ENCODE measurements around the gene GAS2L3.
"Not testable (repeated sequence)": the region's sequence is repeated elsewhere in the genome, so short reads cannot be mapped to it uniquely, and the experiment has no call there.

Gene GAS2L3

DNA sequence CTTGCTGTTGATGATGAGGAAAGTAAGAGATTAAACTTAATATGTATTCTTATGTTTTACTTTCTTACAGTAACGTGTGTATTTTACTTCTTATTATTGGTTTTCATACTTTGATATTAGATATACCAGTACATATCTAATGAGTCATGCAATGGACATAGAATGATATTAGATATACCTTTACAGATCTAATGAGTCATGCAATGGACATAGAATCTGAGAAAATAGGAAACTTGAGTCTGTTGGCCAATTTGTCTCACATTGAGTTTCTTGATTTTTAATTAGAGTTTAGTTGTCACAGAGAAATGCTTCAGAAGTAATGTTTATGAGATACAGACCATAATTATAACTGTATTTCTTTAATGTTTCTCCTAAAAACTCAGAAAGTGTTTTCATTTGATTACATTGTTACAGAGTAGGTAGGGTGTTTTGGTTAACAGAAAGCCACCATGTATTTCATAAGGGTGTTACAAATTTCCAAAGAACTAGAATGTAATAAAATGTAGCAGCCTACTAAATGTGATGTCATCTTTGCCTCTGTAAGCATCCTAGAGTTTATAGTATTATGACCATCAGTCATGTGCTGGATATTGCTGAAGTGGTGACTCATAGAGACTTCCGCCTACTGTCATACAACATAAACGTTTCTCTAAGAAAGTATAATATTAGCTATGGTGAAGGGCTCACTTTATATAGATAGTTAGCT, 3.0 kb downstream of the GAS2L3 start:
- DNase-seq = peak; percentile 69

DNA sequence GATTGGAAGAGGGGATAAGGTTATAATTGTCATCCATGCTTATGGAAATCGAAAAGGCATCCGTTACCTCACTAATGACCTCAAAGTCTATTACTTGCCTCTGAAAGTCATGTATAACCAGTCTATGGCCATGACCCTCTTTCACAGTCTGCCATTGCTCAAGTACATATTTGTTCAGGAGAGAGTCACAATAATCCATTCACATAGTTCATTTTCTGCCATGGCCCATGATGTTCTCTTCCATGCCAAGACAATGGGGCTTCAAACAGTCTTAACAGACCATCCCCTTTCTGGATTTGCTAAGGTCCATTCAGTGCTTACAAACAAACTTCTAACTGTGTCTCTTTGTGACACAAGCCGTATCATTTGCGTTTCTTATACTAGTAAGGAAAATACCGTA, 5.4 kb downstream of the GAS2L3 start:
- no peak for DNase-seq

DNA sequence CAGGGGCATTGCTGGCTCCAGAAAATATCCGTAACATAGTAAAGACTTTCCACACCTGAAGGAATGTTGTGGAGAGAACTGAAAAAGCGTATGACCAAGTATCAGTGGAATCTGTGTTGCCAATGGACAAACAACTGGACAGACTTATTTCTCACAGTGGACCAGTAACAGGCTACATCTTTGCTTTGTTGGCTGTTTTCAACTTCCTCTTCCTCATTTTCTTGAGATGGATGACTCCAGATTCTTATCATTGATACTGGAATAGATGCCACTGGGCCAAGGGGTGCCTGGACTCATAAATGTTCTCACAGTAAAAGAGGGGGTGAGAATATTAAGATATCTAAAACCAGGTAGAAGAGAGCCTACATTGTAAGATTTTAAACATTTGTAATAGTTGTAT, 6.4 kb downstream of the GAS2L3 start:
- DNase-seq = no peak

DNA sequence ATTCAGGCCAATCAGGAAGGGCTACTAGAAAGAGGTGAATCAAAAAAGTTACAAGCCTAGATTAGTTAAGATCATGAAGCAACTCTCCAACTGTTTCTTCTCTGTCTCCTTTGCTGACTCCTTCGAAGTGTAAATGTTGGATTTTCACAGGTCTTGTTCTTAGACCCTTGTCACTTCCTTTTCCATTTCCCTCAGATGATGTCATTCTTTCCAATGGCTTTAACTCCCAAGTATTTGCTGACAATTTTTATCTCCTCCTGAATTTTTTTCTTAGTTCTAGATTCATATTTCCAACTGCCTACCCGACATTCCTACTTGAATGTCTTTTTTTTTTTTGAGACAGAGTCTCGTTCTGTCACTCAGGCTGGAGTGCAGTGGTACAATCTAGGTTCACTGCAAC, 10.8 kb downstream of the GAS2L3 start:
- DNase-seq = no peak

DNA sequence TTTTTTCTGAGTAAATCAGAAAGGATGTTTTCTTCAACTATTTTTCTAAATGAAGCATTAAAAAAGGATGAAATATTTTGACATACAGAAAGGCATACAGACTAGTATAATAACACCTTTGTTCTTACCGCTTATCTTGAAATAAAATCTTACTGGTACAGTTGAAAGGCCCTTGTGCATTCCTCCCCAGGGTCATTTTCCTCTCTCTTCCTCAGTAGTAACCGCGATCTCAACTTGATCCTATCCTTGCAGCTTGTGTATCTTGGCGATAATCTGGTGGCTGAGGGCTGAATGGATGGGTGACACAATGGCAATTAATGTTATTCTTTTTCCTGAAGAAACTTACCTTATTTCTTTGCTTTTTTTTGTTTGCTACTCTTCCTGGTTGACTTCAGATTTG, 18.5 kb downstream of the GAS2L3 start:
- no peak for DNase-seq

DNA sequence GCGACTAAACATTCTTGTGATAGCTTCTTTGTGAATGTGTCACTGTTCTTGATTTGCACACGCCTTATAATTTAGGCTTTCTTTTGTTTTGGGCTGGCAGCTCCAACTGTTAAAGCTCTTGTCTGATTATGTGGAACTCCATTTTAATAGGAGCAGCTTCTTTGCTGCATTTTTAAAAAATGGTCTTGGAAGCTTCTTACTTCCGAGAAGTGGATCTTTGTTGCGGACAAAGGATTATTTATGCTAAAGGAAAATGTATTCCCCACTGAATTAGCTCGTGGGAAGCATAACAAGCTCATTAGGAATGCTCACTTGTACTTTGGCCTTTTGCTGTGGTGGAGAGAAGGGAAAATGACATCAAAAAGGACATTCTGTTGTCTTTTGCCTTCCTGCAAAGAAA, 20.0 kb downstream of the GAS2L3 start:
- DNase-seq = peak; percentile 21

DNA sequence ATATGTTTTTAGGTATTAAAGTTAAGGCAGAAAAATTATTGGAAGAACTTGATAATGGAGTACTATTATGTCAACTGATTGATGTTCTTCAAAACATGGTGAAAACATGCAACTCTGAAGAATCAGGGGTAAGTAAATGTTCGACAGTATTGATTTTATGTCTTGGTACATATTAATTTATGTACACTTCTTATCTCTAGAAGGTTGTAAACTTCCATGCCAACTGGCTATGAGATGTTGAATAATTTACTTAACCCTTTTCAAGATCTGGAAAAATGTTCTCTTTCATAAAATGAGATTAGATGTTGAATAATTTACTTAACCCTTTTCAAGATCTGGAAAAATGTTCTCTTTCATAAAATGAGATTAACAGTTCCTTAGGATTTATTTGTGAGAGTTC, 28.1 kb downstream of the GAS2L3 start:
- DNase-seq = no peak

DNA sequence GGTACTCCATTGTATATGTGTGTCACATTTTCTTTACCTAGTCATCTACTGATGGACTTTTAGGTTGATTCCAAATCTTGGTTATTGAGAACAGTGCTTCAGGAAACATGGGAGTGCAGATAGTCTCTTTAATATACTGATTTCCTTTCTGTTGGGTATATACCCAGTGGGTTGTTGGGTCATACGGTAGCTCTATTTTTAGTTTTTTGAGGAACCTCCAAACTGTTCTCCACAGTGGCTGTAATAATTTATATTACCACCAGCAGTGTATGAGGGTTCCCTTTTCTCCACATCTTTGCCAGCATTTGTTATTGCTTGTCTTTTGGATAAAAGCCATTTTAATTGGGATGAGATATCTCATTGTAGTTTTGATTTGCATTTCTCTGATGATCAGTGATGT, 29.5 kb downstream of the GAS2L3 start:
- DNase-seq = not testable (repeated sequence)

DNA sequence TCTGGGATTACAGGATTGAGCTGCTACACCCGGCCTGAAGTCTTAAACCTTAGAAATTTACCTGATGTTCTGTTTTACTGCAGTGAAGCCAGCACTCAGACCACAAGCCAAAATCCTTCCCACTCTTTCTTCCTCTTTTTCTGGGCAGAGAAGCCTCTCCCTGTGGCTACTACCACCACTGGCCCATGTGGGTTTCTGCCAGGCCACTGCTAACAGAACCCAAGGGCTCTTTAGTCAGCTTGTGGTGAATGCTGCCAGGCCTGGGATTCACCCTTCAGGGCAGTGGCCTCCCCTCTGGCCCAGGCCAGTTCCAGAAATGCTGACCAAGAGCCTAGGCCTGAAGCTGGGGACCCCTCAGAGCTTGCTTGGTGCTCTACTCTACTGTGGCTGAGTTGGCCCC, 35.3 kb downstream of the GAS2L3 start:
- DNase-seq = no peak

DNA sequence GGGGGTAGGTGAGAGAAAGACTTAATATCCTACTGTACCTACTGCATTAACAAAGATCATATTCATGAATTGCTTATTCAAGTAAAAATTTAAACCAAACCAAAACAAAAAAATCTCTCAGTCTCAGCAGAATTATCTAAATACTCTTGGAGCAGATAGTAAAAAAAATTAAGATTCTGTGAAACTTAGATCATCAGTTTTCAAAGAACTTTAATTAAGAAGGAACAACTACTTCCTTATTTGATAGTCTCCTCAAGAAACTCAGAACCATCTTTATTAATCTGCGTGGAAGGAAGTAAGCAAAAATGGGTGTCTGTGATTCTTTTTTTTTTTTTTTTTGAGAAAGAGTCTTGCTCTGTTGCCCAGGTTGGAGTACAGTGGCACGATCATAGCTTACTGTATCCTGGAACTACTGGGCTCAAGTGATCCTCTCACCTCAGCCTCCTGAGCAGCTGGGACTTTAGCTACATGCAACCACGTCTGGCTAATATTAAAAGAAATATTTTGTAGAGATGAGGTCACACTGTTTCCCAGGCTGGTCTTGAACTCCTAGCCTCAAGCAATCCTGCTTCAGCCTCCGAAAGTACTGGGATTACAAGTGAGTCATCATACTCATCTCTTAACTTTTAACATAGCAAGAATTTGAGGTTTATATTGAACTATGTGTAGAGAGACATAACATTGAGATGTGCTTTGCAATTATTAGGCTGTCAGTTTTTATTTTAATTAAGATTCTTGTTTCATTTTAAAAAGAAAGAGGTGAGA, 37.4 kb downstream of the GAS2L3 start:
- DNase-seq = peak; percentile 5

DNA sequence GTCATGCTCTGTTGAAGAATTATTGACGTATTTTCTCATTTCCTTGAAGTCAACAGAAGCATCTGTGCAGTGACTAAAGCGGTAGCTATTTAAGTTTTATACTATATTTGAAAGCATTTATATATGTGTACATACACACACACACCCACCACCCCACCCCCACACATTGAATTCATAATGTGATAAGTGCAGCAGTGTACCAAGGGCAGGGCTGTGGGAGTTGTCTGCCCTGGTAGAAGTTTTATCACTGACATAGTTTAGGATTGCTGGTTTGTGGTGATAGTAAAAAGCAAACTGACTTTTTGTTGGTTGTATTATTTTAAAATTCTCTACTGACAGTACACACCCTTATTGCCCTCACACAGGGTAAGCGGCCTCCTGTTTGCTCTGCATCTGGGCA, 39.1 kb downstream of the GAS2L3 start:
- DNase-seq = no peak

DNA sequence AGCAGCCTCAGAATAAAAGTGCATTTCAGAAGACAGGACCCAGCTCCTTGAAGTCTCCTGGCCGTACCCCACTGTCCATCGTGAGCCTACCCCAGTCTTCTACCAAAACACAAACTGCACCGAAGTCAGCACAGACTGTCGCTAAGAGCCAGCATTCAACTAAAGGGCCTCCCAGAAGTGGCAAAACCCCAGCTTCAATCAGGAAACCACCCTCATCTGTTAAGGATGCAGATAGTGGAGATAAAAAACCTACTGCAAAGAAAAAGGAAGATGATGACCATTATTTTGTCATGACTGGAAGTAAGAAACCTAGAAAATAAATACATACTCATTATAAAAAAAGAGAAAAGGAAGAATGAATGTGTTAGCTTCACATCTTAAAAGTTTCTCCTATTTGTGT, 51.1 kb downstream of the GAS2L3 start:
- DNase-seq = no peak

DNA sequence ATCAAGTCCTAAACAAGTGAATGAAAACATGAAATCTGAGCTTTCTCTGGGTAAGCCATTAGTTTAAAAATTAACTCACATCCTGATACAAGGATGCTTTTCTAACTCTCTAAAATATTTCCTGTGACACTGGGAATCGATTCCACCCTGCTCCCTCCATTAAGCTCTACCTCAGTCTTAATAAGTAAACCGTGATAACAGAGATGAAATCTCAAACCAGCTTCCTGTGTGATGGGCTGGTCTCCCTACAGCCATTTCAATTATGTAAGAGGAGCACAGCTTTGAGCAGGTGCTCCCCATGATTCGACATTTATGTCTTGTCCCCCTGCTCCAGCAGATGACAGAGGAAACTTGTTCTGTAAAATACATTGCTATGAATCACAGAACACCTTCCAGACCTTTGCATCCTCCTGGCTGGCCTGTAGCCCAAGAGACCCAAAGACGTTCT, 59.0 kb downstream of the GAS2L3 start:
- DNase-seq = no peak

DNA sequence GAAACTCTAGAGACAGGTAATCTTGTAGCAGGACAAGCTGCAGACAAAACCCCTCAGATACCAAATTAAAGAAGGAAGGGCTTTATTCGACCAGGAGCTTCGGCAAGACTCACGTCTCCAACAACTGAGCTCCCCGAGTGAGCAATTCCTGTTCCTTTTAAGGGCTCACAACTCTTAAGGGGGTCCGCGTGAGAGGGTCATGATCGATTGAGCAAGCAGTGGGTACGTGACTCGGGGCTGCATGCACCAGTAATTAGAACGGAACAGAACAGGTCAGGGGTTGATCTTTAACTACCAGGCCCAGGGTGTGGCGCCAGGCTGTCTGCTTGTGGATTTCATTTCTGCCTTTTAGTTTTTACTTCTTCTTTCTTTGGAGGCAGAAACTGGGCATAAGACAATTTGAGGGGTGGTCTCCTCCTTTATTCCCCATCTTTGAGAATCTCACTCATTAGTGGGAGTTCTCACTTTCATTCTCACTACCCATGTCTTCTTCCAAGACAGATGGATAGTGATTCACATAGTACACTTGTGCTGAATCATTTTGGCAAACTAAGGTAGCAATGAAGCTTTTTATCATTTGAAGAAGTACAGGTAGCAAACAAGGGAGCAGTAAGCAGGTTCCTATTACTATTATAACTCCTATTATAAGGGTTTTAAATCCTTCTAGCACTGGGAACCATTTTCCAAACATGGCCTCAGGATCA, 59.8 kb downstream of the GAS2L3 start:
- not testable (repeated sequence) for DNase-seq

DNA sequence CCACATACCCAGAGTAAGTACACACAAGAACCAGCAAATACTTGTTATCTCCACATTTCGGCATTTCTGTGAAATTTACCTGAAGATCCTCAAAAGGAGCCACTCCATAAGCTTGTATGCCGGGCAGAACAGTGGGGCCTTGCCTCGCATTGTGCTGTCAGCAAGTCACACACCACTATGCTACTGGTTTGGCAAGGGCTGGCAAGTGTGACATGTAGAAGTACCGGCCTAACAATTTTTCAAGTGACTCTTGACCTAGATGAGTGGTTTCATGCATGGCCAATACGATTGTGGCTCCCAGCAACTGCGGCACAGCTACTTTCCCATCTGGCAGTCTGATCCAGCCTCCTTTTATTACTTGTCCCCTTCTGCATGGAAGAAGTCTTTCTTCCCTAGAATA, 69.8 kb downstream of the GAS2L3 start:
- no peak for DNase-seq

DNA sequence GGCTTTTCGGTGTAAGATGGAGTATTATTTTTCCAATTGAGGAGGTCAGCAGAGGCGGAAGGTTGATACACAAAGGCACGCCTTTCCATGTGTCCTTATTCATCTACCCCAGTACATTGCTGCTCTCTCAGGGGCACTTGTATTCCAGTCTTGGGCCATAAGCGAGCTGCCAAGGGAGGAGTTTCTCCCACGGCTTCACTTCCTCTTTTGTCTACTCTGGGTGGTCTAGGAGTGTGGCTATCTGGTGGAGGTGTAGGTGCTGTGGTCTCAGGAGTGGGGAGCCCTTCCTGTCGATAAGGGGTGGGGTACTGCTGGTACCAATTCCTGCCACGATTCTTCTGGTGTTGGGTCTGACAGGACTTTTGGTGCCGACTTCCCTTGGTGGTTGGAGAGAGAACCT, 73.4 kb downstream of the GAS2L3 start:
- no peak for DNase-seq

DNA sequence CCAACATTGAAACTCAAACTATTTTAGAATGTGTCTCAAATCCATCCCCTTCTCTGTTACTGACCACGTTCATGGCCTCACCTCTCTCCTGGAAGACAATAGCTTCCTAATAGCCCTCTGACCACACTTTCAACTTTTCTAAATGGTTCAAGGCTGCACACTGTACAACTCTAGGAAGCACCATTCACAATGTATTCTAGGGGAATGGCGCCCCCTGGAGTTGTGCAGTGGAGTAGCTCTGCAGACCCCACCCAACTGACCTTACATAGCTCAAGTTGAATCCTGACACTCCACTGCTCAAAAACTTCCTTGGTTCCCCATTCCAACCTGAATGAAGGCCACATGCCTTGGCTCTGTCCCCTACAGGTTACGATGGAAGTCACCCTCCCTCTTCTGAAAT, 77.6 kb downstream of the GAS2L3 start:
- no peak for DNase-seq

DNA sequence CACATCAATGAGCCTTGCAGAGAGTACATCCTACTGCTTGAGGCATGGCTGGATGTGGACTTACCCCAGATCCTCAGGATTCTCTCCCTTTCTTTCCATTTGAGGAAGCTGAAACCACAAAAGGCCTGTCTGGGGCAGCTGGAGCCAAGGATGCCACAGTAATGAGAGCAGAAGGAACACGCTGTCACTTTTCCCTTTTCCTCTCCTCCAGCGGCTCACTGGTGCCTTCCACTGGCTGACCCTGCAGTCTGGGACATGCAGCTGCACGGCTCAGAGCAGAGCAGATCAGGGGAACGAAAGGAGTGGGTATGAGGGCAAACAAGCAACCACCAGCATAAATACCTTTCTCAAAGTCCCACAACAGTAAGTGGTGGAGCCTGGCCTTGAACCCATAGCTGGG, 78.2 kb downstream of the GAS2L3 start:
- no peak for DNase-seq

DNA sequence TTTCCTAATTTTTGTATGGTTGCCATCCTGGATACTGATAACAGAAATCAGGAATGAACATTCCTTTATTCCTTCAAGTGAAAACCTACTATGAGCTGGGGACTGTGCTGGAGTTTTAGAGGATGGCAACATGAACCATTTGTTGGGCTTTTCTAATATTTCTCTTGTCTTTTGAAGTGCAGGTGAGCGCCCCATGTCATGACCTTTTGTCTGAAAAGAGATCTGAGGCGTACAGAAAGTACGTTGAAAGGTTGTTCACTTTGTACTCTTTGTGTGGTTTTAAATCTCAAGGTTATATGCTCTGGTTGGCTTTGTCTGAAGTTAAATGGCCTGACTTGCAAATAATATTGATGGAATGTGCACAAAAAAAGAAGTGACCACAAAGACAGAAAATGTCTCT, 79.0 kb downstream of the GAS2L3 start:
- DNase-seq = no peak

DNA sequence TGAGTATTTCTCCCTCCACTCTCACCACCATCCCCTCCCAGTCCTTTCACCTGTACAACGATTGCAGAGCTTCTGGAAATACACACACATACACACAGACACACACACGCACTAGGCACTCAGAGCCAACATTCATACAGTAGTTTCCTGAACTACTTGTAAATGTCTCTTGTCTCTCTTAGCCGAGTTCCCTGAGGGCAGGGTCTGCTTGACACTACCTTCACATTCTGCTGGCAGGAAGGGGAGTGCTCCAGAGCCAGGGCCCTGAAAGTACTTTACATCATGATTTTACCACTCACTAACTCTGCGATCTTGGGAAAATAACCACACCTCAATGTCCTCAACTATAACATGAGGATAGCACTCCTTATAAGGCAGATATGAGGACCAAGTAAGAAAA, 82.7 kb downstream of the GAS2L3 start:
- no peak for DNase-seq

DNA sequence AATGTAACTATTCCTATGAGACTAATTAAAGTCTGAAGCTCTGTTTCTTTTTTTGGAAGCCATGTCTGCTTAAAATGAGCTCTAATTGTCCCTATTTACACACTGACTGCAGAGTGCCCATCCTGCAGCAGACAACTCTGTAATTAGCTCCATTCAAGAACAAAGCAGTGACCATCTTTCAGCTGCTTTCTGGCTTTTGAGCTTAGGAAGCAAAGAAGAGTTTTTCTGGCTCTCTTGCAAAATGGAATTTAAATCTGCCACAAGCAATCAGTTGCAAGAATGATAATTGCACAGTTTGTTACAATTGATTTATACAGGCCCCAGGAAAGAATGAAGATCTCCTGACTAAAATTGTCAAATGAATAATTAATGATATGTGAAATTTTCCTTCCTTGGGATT, 83.4 kb downstream of the GAS2L3 start:
- DNase-seq = no peak

DNA sequence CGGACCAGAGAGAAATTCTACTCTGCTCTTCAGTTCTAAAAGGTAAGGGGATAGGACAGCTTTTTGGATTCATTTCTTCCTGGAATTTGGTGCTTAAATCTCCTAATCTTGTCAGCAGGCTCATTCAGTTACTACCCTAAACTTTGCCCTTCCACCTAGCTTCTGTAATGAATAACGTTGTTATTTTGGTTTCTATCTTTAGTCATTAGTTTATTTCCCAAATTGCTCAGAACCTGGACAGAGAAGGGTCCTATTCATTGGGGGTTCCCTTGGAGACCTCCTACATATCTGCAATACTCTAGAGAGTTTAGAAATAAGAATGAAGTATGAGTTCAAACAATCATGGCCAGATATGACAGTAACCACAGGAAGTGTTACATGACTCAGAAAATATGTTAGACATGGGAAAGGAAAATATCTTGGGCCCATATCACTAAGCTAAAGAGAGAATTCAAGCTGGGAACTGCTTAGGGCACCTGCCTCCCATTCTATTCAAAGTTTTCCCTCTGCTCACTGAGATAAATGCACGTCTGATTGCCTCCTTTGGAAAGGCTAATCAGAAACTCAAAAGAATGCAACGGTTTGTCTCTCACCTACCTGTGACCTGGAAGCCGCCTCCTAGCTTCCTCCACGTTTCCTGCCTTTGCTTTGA, 87.9 kb downstream of the GAS2L3 start:
- peak; percentile 7 for DNase-seq

DNA sequence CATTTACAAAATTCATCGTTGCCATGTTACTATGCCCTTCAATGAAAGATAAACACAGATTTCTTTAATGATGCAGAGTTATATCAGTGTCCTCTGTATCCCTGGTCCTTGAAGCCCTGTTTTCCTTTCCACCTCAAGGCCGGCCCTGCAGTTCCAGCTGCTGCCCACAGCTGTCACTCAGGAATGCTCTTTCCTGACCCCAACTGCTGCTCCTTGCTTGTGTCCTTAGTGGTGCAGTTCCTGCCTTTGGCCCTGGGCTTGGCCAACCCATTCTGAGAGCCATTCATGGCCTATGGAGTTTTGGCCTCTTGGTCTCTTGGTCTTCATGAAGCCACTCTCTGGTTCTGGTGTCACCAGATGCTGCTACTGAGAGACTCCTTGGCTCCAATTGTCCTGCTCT, 93.1 kb downstream of the GAS2L3 start:
- no peak for DNase-seq

Data from fibroblast of upper back skin (primary cell).